AG04450 (cell line): ENCODE results near the gene TBL3. TPM values are rescaled to one million over a fixed set of nuclear protein-coding genes. Genes with fewer than 3 reads are reported as not detected.

Source experiments
- CTCF ChIA-PET: fragments of 300-600, 350-600 bp; formaldehyde crosslinking; extraction: SDS; loops from one replicate; lab custom pipeline; 2022; ENCODE audit warnings: antibody characterized with exemption, inconsistent platforms; lab: Charles Lee
- POLR2A ChIA-PET: fragments of 350-600 bp; formaldehyde crosslinking; extraction: SDS; loops from one replicate; lab custom pipeline; 2021; ENCODE audit warnings: antibody characterized with exemption, inconsistent platforms; lab: Yijun Ruan, JAX
- DNase-seq: peaks from one replicate; pipeline ENCODE4 v3.0.0-alpha.2; 2011; ENCODE audit warnings: low read depth, low spot score
- H3K27ac ChIP-seq: one replicate; pipeline ENCODE4 v1.5.1; 2012; ENCODE audit warnings: low read depth, low read length, control low read depth
- H3K27me3 ChIP-seq: one replicate; pipeline ENCODE4 v1.6.0; 2012; ENCODE audit warnings: low read length; ENCODE audit not compliant: control insufficient read depth, insufficient read depth
- H3K4me3 ChIP-seq: 2 replicates; pipeline ENCODE4 v1.5.1; 2011; ENCODE audit warnings: mild to moderate bottlenecking, low read depth, low read length, control low read depth
- H3K9me3 ChIP-seq: 2 replicates; pipeline ENCODE4 v1.5.1; 2012; ENCODE audit warnings: low read length; ENCODE audit not compliant: control insufficient read depth, insufficient read depth
- polyA plus RNA-seq: library from polyadenylated mRNA; depleted of rRNA; stranded (reverse); fragments of >200 nt; gene quantifications from 2 replicates; pipeline ENCODE4 v1.2.3, GENCODE V29; 2011
- TF ChIP-seq, protein P1 (sequence below): IDR thresholded peaks from 2 replicates; pipeline ENCODE4 v1.5.1; 2011; ENCODE audit warnings: low read depth, low read length, control low read depth, inconsistent platforms

Gene TBL3
- polyA plus RNA-seq, 1 experiment, result 13.7 TPM

DNA sequence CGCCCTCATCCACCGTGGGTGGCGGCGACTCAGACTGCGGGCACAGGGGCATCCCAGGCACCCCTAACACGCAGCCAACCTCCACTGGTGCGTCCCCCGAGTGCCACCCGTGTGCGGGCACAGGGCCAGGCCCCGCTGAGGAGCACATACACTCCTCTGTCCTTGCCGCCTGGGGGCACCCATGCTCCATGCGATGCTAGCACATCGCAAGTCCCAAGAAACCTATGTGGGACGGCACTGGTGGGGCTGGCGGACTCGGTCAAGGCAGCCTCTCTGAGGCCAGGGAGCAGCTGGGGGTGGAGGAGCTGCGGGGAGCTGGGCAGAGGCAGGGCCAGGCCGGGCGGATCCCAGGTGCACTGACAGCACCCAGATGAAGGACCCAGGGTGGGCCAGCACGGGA lies 33.8 kb downstream of the TBL3 start:
- H3K4me3 ChIP-seq, result no peak overlapping the region
- no peaks in the 10 kb centered on the region for H3K27me3 ChIP-seq
- H3K9me3 ChIP-seq, result no peaks in the 10 kb centered on the region; the same call in 1 of the 2 replicates
- TF ChIP-seq, protein P1, sequence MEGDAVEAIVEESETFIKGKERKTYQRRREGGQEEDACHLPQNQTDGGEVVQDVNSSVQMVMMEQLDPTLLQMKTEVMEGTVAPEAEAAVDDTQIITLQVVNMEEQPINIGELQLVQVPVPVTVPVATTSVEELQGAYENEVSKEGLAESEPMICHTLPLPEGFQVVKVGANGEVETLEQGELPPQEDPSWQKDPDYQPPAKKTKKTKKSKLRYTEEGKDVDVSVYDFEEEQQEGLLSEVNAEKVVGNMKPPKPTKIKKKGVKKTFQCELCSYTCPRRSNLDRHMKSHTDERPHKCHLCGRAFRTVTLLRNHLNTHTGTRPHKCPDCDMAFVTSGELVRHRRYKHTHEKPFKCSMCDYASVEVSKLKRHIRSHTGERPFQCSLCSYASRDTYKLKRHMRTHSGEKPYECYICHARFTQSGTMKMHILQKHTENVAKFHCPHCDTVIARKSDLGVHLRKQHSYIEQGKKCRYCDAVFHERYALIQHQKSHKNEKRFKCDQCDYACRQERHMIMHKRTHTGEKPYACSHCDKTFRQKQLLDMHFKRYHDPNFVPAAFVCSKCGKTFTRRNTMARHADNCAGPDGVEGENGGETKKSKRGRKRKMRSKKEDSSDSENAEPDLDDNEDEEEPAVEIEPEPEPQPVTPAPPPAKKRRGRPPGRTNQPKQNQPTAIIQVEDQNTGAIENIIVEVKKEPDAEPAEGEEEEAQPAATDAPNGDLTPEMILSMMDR, result no peak
- CTCF ChIA-PET, result interaction anchor here (3.0 to 5.0 kb wide), 2 partner anchors 13 to 135 kb away, joined by 16 to 79 read pairs; no protein-coding TSS in a partner anchor
- POLR2A ChIA-PET, result no interaction called here
- DNase-seq, result no peak
- no peak overlapping the region for H3K27ac ChIP-seq

DNA sequence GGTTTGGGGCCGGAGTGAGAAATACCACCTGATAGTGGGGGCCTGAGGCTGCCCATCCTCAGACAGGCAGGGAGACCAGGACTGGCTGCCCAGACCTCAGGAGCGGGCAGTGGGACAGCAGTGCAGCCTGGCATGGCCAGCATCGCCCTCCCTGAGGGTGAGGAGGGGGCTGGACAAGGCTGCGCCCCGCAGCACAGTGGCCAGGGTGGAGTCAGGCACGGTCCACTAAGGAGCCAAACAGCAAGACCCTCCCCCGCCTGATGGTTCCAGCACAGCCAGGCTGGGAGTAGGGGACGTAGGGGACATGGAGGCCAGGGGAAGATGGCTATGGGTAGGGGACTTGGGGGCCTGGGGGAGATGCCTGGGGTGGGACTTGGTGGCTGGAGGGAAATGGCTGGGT lies 34.5 kb downstream of the TBL3 start:
- ChIA-PET CTCF (no interaction called here), POLR2A (no interaction called here)
- H3K27ac ChIP-seq, result no peak overlapping the region
- H3K4me3 ChIP-seq, result no peak overlapping the region
- H3K27me3 ChIP-seq, result no peaks in the 10 kb centered on the region
- TF ChIP-seq, protein P1, result no peak
- no peak for DNase-seq
- H3K9me3 ChIP-seq, result no peaks in the 10 kb centered on the region; the same call in 1 of the 2 replicates

DNA sequence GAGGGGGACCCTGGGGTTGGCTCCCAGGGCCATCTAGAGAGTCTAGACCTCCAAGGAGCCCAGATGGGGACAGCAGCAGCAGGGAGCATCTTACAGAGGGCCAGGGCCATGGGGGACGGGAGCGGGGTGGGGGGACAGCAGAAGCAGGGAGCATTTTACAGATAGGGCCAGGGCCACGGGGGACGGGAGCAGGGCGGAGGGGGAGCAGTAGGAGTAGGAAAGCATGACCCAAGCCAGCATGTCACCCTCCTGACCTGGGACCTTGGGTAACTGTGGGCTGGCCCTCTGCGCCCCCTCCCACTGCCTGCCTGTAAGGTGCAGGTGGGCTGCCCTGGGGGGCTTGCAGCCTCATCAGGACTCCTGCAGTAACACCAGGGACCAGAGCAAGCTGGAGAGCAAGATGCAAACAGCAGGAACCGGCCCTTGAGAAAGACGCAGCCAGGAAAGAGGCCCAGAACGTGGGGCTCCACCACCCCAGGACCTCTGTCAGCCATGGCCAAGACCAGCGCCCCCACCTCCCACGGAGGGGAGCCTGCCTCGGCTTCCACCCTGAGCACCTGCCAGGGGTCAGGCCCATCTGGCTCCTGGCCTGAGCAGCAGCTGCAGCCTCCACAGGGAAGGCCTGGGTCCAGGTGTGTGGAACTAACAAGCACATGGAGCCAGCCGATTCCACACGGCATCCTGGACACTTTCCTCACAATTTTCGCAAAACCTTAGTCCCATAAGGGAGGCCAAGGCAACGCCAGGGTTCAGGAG lies 35.4 kb downstream of the TBL3 start:
- CTCF ChIA-PET, result interaction anchor here (1.0 to 1.6 kb wide), 2 partner anchors 9 to 133 kb away, joined by 4 to 10 read pairs; no protein-coding TSS in a partner anchor
- H3K27me3 ChIP-seq, result no peaks in the 10 kb centered on the region
- no peak overlapping the region for H3K27ac ChIP-seq
- no peak for DNase-seq
- no peaks in the 10 kb centered on the region; the same call in 1 of the 2 replicates for H3K9me3 ChIP-seq
- TF ChIP-seq, protein P1, result no peak
- peak overlapping the region; percentile 64 for H3K4me3 ChIP-seq
- POLR2A ChIA-PET, result interaction anchor here (0.6 to 3.0 kb wide), 3 partner anchors 9 to 148 kb away, joined by 4 to 13 read pairs (median 9); partner anchors contain the start of genes RPS2 and TRAF7

DNA sequence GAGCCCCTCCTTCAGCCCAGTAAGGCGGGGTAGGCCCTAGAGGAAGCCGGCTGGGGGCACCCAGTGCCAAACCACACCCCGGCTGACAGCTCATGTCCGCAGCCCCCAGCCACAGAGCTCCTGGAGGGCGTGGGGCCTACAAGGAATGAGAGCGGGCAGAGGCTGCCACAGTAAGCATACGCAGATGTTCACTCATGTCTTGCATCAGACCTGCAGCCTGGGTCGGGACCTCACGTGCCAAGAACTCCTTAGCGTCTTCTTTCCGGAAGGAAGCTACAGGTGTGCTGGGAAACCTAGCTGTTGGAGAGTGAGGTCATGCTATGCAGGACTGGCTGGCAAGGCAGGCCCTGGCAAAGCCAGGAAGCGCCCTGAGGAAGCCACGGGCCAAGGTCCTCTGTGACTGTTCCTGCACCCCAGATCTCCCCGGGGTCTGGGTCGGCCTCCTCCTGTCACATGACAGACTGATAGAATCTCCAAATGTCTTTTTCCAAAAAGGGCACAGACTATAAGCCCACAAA lies 36.2 kb downstream of the TBL3 start:
- H3K27ac ChIP-seq, result no peak overlapping the region
- CTCF ChIA-PET, result interaction anchor here (1.0 to 1.6 kb wide), 3 partner anchors 8 to 133 kb away, joined by 4 to 10 read pairs (median 9); no protein-coding TSS in a partner anchor
- no peaks in the 10 kb centered on the region for H3K27me3 ChIP-seq
- H3K9me3 ChIP-seq, result no peaks in the 10 kb centered on the region; the same call in 1 of the 2 replicates
- POLR2A ChIA-PET, result interaction anchor here (1.3 to 3.0 kb wide), 2 partner anchors 43 to 147 kb away, joined by 4 to 13 read pairs; partner anchors contain the start of genes RPS2 and TRAF7
- TF ChIP-seq, protein P1, result no peak
- H3K4me3 ChIP-seq, result peak overlapping the region; percentile 64
- DNase-seq, result no peak
